GM12873 (cell line): ENCODE data around the gene SRSF2.

Source experiments
- CTCF ChIP-seq: IDR thresholded peaks from 2 replicates; pipeline ENCODE4 v1.5.1; 2012; ENCODE audit warnings: low read depth, mild to moderate bottlenecking, moderate library complexity, low read length, control low read depth; ENCODE audit not compliant: insufficient read depth; ENCODE audit errors: missing control alignments

Gene SRSF2

GRCh38 chr17:76706817-76707216 lies 30.3 kb downstream of the SRSF2 start:
- no peak for TF ChIP-seq CTCF

- TF ChIP-seq CTCF: no peak
Measured at GRCh38 chr17:76704805-76705204, 32.3 kb downstream of the SRSF2 start.

GRCh38 chr17:76702941-76703637 lies 34.0 kb downstream of the SRSF2 start:
- TF ChIP-seq CTCF: no peak

GRCh38 chr17:76702076-76702475 lies 35.1 kb downstream of the SRSF2 start:
- TF ChIP-seq CTCF: no peak

- no peak for TF ChIP-seq CTCF
Measured at GRCh38 chr17:76701471-76701967, 35.6 kb downstream of the SRSF2 start.

- no peak for TF ChIP-seq CTCF
Measured at GRCh38 chr17:76700617-76701470, 36.3 kb downstream of the SRSF2 start.

- no peak for TF ChIP-seq CTCF
Measured at GRCh38 chr17:76700270-76700616, 36.9 kb downstream of the SRSF2 start.
